Breast epithelium (tissue), 4 donors: ENCODE results near the gene APLF. TPM values are rescaled to one million over a fixed set of nuclear protein-coding genes. Genes with fewer than 3 reads are reported as not detected.

Source experiments
- DNase-seq, 2 donors: peaks; one replicate each; pipeline ENCODE4 v3.0.0-alpha.2; 2019; ENCODE audit warnings: low spot score in 2 of 2
- H3K27ac ChIP-seq, 2 donors: fragments of 200-600 bp; sonication (generic) in 1 of 2; one replicate each; pipeline ENCODE4 v1.5.1; 2016 to 2019; ENCODE audit warnings: mild to moderate bottlenecking in 1 of 2
- H3K27me3 ChIP-seq, 2 donors: fragments of 200-600 bp; sonication (generic) in 1 of 2; one replicate each; pipeline versions ENCODE4 v1.5.1 to v1.6.0; 2017 to 2019; ENCODE audit warnings: control low read depth in 1 of 2, mild to moderate bottlenecking in 1 of 2
- H3K36me3 ChIP-seq: fragments of 200-600 bp; one replicate; pipeline ENCODE4 v1.5.1; 2019
- H3K4me1 ChIP-seq, 2 donors: fragments of 200-600 bp; sonication (generic); one replicate each; pipeline ENCODE4 v1.5.1; 2016 to 2019; ENCODE audit warnings: control low read depth in 1 of 2
- H3K4me3 ChIP-seq, 3 donors: fragments of 200-600 bp; sonication (generic); 1 replicate in 2 of 3; 2 replicates in 1 of 3; pipeline ENCODE4 v1.5.1; 2016 to 2019; ENCODE audit warnings: mild to moderate bottlenecking in 3 of 3, moderate library complexity in 2 of 3
- H3K9me3 ChIP-seq, 2 donors: fragments of 200-600 bp; sonication (generic) in 1 of 2; one replicate each; pipeline ENCODE4 v1.5.1; 2016 to 2019; ENCODE audit warnings: control low read depth in 1 of 2
- CTCF ChIP-seq, 3 donors: fragments of 450-650 bp; IDR thresholded peaks; one replicate each; pipeline ENCODE4 v1.5.1; 2016 to 2017; ENCODE audit warnings: antibody characterized with exemption in 3 of 3, mild to moderate bottlenecking in 3 of 3, moderate library complexity in 3 of 3
- POLR2A ChIP-seq: fragments of 450-650 bp; IDR thresholded peaks from one replicate; pipeline ENCODE4 v1.6.1; 2016; ENCODE audit warnings: antibody characterized with exemption, mild to moderate bottlenecking, moderate library complexity
- POLR2AphosphoS5 ChIP-seq, 3 donors: sonication (generic); formaldehyde crosslinking; IDR thresholded peaks; one replicate each; pipeline ENCODE4 v1.6.1; 2017; ENCODE audit warnings: antibody characterized with exemption in 3 of 3
- intact Hi-C: fragments of 100-400 bp; cut with DNase I; formaldehyde crosslinking; loops from one replicate; pipeline ENCODE4 v1.15.1; 2023; ENCODE audit warnings: low total_unique reads
- total RNA-seq, 3 donors: library from RNA; depleted of rRNA; stranded (reverse); fragments of >200 nt; gene quantifications; one replicate each; pipeline ENCODE4 v1.1.0, GENCODE V29; 2016

APLF gene
- total RNA-seq, 3 donors from 2014 or later: 8.5 to 14.5 (median 13.4) TPM

GRCh38 chr2:68472796-68473414, 5.5 kb downstream of the APLF start:
- no peak overlapping the region for H3K4me3 ChIP-seq
- no peaks in the 10 kb centered on the region for H3K9me3 ChIP-seq
- no peaks in the 10 kb centered on the region for H3K27me3 ChIP-seq
- intact Hi-C loops: loop anchor here (5.0 kb wide), 1 partner anchor 239 kb away; no protein-coding TSS in a partner anchor
- H3K27ac ChIP-seq: no peak overlapping the region
- TF ChIP-seq POLR2A: no peak
- no peak for TF ChIP-seq CTCF (IDR thresholded peaks at IDR 0.05)
- no peak for TF ChIP-seq POLR2AphosphoS5 (IDR thresholded peaks at IDR 0.05)
- H3K4me1 ChIP-seq: no peaks in the 10 kb centered on the region
- no peaks in the 10 kb centered on the region for H3K36me3 ChIP-seq
- DNase-seq: no peak

- intact Hi-C loops: no loop called here
- TF ChIP-seq POLR2AphosphoS5 (IDR thresholded peaks at IDR 0.05) (no peak), POLR2A (no peak), CTCF (IDR thresholded peaks at IDR 0.05) (no peak)
- Histone ChIP-seq H3K4me1 (no peaks in the 10 kb centered on the region), H3K27ac (no peak overlapping the region), H3K36me3 (no peaks in the 10 kb centered on the region), H3K27me3 (no peaks in the 10 kb centered on the region), H3K4me3 (no peak overlapping the region), H3K9me3 (no peaks in the 10 kb centered on the region)
- DNase-seq: no peak
These were observed 7.7 kb downstream of the APLF start for GRCh38 chr2:68475110-68475509.

GRCh38 chr2:68475576-68475975, 8.2 kb downstream of the APLF start:
- H3K4me3 ChIP-seq: no peak overlapping the region
- H3K27ac ChIP-seq: no peak overlapping the region
- H3K4me1 ChIP-seq: no peaks in the 10 kb centered on the region
- H3K36me3 ChIP-seq: no peaks in the 10 kb centered on the region
- no peaks in the 10 kb centered on the region for H3K9me3 ChIP-seq
- no peak for TF ChIP-seq POLR2A
- TF ChIP-seq CTCF (IDR thresholded peaks at IDR 0.05): no peak
- no peak for TF ChIP-seq POLR2AphosphoS5 (IDR thresholded peaks at IDR 0.05)
- H3K27me3 ChIP-seq: no peaks in the 10 kb centered on the region
- intact Hi-C loops: no loop called here
- DNase-seq: no peak

- no peak for TF ChIP-seq CTCF (IDR thresholded peaks at IDR 0.05)
- no peak for TF ChIP-seq POLR2A
- no peak for TF ChIP-seq POLR2AphosphoS5 (IDR thresholded peaks at IDR 0.05)
- Histone ChIP-seq H3K27me3 (no peaks in the 10 kb centered on the region), H3K36me3 (no peaks in the 10 kb centered on the region), H3K9me3 (no peaks in the 10 kb centered on the region), H3K4me3 (no peak overlapping the region), H3K27ac (no peak overlapping the region), H3K4me1 (no peaks in the 10 kb centered on the region)
- intact Hi-C loops: no loop called here
- DNase-seq: no peak
These were observed 9.1 kb downstream of the APLF start for GRCh38 chr2:68476454-68476853.

- Histone ChIP-seq H3K9me3 (no peaks in the 10 kb centered on the region), H3K4me3 (no peak overlapping the region), H3K4me1 (no peaks in the 10 kb centered on the region), H3K27me3 (no peaks in the 10 kb centered on the region), H3K36me3 (no peaks in the 10 kb centered on the region), H3K27ac (no peak overlapping the region)
- TF ChIP-seq POLR2AphosphoS5 (IDR thresholded peaks at IDR 0.05) (no peak), CTCF (IDR thresholded peaks at IDR 0.05) (no peak), POLR2A (no peak)
- DNase-seq: no peak
- intact Hi-C loops: no loop called here
These were observed 11.3 kb downstream of the APLF start for GRCh38 chr2:68478688-68479087.
